Gastroesophageal sphincter (tissue), 4 donors: Measurements from ENCODE around the gene ACOXL. TPM values are rescaled to one million over a fixed set of nuclear protein-coding genes. Genes with fewer than 3 reads are reported as not detected.

Experiments
- ATAC-seq: fragments of 150-250 bp; one replicate; pipeline ENCODE4 v1.9.1; 2016; ENCODE audit warnings: mild to moderate bottlenecking, moderate library complexity
- H3K27ac ChIP-seq, 4 donors: fragments of 200-600 bp; sonication (generic) in 3 of 4; 1 replicate in 3 of 4; 2 replicates in 1 of 4; pipeline ENCODE4 v1.5.1; 2016 to 2019
- H3K27me3 ChIP-seq: fragments of 200-600 bp; sonication (generic); one replicate; pipeline ENCODE4 v1.5.1; 2019
- H3K36me3 ChIP-seq, 2 donors: fragments of 200-600 bp; sonication (generic); one replicate each; pipeline ENCODE4 v1.5.1; 2019; ENCODE audit warnings: control low read depth in 1 of 2
- H3K4me1 ChIP-seq, 3 donors: fragments of 200-600 bp; sonication (generic); 1 replicate in 2 of 3; 2 replicates in 1 of 3; pipeline ENCODE4 v1.5.1; 2016 to 2019; ENCODE audit warnings: control low read depth in 2 of 3
- H3K4me3 ChIP-seq, 2 donors: fragments of 200-600 bp; sonication (generic); one replicate each; pipeline ENCODE4 v1.5.1; 2019; ENCODE audit warnings: mild to moderate bottlenecking in 1 of 2, moderate library complexity in 1 of 2
- H3K9me3 ChIP-seq, 3 donors: fragments of 200-600 bp; sonication (generic); one replicate each; pipeline ENCODE4 v1.5.1; 2017 to 2019; ENCODE audit warnings: control low read depth in 2 of 3
- CTCF ChIP-seq, 4 experiments: fragments of 200-600 bp in 2 of 4; fragments of 450-650 bp in 2 of 4; sonication (generic) in 1 of 4; IDR thresholded peaks; one replicate each; pipeline ENCODE4 v1.5.1; 2017 to 2019; ENCODE audit warnings: antibody characterized with exemption in 4 of 4, mild to moderate bottlenecking in 2 of 4, moderate library complexity in 2 of 4
- EP300 ChIP-seq: sonication (generic); formaldehyde crosslinking; IDR thresholded peaks from one replicate; pipeline ENCODE4 v1.6.1; 2017; ENCODE audit warnings: antibody characterized with exemption, mild to moderate bottlenecking
- POLR2A ChIP-seq, 2 donors: fragments of 450-650 bp; IDR thresholded peaks; one replicate each; pipeline ENCODE4 v1.6.1; 2017; ENCODE audit warnings: antibody characterized with exemption in 2 of 2, mild to moderate bottlenecking in 2 of 2, moderate library complexity in 1 of 2
- POLR2AphosphoS5 ChIP-seq: sonication (generic); formaldehyde crosslinking; IDR thresholded peaks from one replicate; pipeline ENCODE4 v1.6.1; 2017; ENCODE audit warnings: antibody characterized with exemption
- WGBS, 2 donors: methylation state at CpG; one replicate each; pipeline ENCODE4 v1.1.5; 2018; ENCODE audit warnings: low coverage in 1 of 2; 5-methylcytosine and 5-hydroxymethylcytosine counted together
- total RNA-seq, 4 donors: library from RNA; depleted of rRNA; stranded (reverse); fragments of >200 nt; gene quantifications; one replicate each; pipeline ENCODE4 v1.1.0, GENCODE V29; 2016

Gene ACOXL
- total RNA-seq, 4 donors from 2014 or later: not detected

GRCh38 chr2:111029181-111029927 lies 297.0 kb downstream of the ACOXL start:
- ATAC-seq: no peak
- H3K4me3 ChIP-seq: no peak overlapping the region
- TF ChIP-seq EP300 (no peak), POLR2AphosphoS5 (no peak), POLR2A (IDR thresholded peaks at IDR 0.05) (no peak), CTCF (IDR thresholded peaks at IDR 0.05) (no peak)

GRCh38 chr2:111030260-111030891 lies 298.0 kb downstream of the ACOXL start:
- Histone ChIP-seq H3K4me3 (no peak overlapping the region), H3K36me3 (no peaks in the 10 kb centered on the region), H3K9me3 (peaks cover 0 to 7% (median 0%) of the 10 kb centered on the region in 3 donors), H3K4me1 (no peaks in the 10 kb centered on the region), H3K27ac (no peak overlapping the region), H3K27me3 (peaks cover 4% of the 10 kb centered on the region)
- WGBS, 2 donors: 81 to 83% methylated on average over 3 to 8 of the region's 10 CpGs
- ATAC-seq: no peak
- TF ChIP-seq EP300 (no peak), CTCF (IDR thresholded peaks at IDR 0.05) (no peak), POLR2AphosphoS5 (no peak), POLR2A (IDR thresholded peaks at IDR 0.05) (no peak)

More at GRCh38 chr2:111029181-111029927, 297.0 kb downstream of the ACOXL start:
- Histone ChIP-seq H3K27me3 (peaks cover 4% of the 10 kb centered on the region), H3K36me3 (no peaks in the 10 kb centered on the region), H3K9me3 (peaks cover 0 to 7% (median 0%) of the 10 kb centered on the region in 3 donors), H3K4me1 (no peaks in the 10 kb centered on the region), H3K27ac (no peak overlapping the region)
- WGBS, 2 donors: 82 to 84% methylated on average over 6 to 7 of the region's 7 CpGs

- Histone ChIP-seq H3K4me1 (no peaks in the 10 kb centered on the region), H3K9me3 (peaks cover 0 to 7% (median 0%) of the 10 kb centered on the region in 3 donors), H3K36me3 (no peaks in the 10 kb centered on the region), H3K27me3 (peaks cover 4% of the 10 kb centered on the region), H3K4me3 (no peak overlapping the region), H3K27ac (no peak overlapping the region)
- no peak for TF ChIP-seq POLR2AphosphoS5
- TF ChIP-seq CTCF (IDR thresholded peaks at IDR 0.05): no peak
- no peak for TF ChIP-seq EP300
- no peak for TF ChIP-seq POLR2A (IDR thresholded peaks at IDR 0.05)
- ATAC-seq: no peak
- WGBS, 2 donors: 42 to 45% methylated on average over 2 of the region's 2 CpGs
Measured at GRCh38 chr2:111030945-111031344, 298.6 kb downstream of the ACOXL start.

- Histone ChIP-seq H3K36me3 (no peaks in the 10 kb centered on the region), H3K4me3 (no peak overlapping the region), H3K27ac (no peak overlapping the region), H3K27me3 (peaks cover 11% of the 10 kb centered on the region), H3K4me1 (no peaks in the 10 kb centered on the region), H3K9me3 (peaks cover 0 to 7% (median 0%) of the 10 kb centered on the region in 3 donors)
- 67 to 80% methylated on average over 10 to 12 of the region's 15 CpGs for WGBS, 2 donors
- ATAC-seq: no peak
- TF ChIP-seq CTCF (IDR thresholded peaks at IDR 0.05) (no peak), POLR2A (IDR thresholded peaks at IDR 0.05) (no peak), POLR2AphosphoS5 (no peak), EP300 (no peak)
Measured at GRCh38 chr2:111031546-111032478, 299.4 kb downstream of the ACOXL start.
